B cell (primary cell): ENCODE data around the gene PHLDB1. TPM values are rescaled to one million over a fixed set of nuclear protein-coding genes. Genes with fewer than 3 reads are reported as not detected.

ENCODE experiments used
- ATAC-seq: fragments of 200-7000 bp; cut with Tn5 transposase; one replicate; pipeline ENCODE4 v1.10.0; 2021; ENCODE audit warnings: low read depth, mild to moderate bottlenecking, moderate number of reproducible peaks, moderate library complexity
- CTCF ChIA-PET: fragments of 350-600 bp; sonication (Branson Sonifier 250); formaldehyde crosslinking; loops from one replicate; lab custom pipeline; 2021; ENCODE audit warnings: antibody characterized with exemption, inconsistent platforms; lab: Charles Lee
- POLR2A ChIA-PET: fragments of 350-600 bp; sonication (Branson Sonifier 250); formaldehyde crosslinking; loops from one replicate; lab custom pipeline; 2021; ENCODE audit warnings: antibody characterized with exemption; lab: Charles Lee
- DNase-seq: peaks from one replicate; pipeline ENCODE4 v3.0.0; 2013
- H2AFZ ChIP-seq: 2 replicates; pipeline ENCODE4 v1.6.1; 2012; ENCODE audit warnings: mild to moderate bottlenecking, low read depth, low read length; ENCODE audit not compliant: insufficient read depth, poor library complexity, severe bottlenecking
- H3K27ac ChIP-seq, 2 donors: 1 replicate in 1 of 2; 2 replicates in 1 of 2; pipeline ENCODE4 v1.5.1; 2012 to 2013; ENCODE audit warnings: low read length in 2 of 2, mild to moderate bottlenecking in 2 of 2, moderate library complexity in 1 of 2
- H3K27me3 ChIP-seq, 4 experiments: fragments of 200-600 bp in 1 of 4; sonication (generic) in 1 of 4; replicated peaks in 1 of 4; 1 replicate in 2 of 4; 2 replicates in 2 of 4; pipeline versions ENCODE4 v1.6.1 to v1.7.0; 2013 to 2016; ENCODE audit warnings: low read length in 3 of 4, mild to moderate bottlenecking in 2 of 4, mixed read lengths in 1 of 4, moderate library complexity in 1 of 4; ENCODE audit not compliant: insufficient read depth in 4 of 4, control insufficient read depth in 3 of 4; ENCODE audit errors: control extremely low read depth in 1 of 4
- H3K36me3 ChIP-seq, 2 experiments: replicated peaks in 1 of 2; 1 replicate in 1 of 2; 2 replicates in 1 of 2; pipeline versions ENCODE4 v1.6.1 to v1.7.1; 2013; ENCODE audit warnings: low read length in 1 of 2; ENCODE audit not compliant: insufficient read depth in 2 of 2, control insufficient read depth in 1 of 2; ENCODE audit errors: control extremely low read depth in 1 of 2, extremely low read depth in 1 of 2
- H3K4me1 ChIP-seq, 2 donors: fragments of 200-600 bp in 1 of 2; sonication (generic) in 1 of 2; 1 replicate in 1 of 2; 2 replicates in 1 of 2; pipeline versions ENCODE4 v1.5.1 to v1.6.1; 2013 to 2017; ENCODE audit warnings: low read length in 2 of 2; ENCODE audit not compliant: control insufficient read depth in 2 of 2, insufficient read depth in 2 of 2
- H3K4me2 ChIP-seq: replicated peaks from 2 replicates; pipeline ENCODE3; 2012; ENCODE audit warnings: mild to moderate bottlenecking, low read depth, low read length; ENCODE audit not compliant: poor library complexity, severe bottlenecking
- H3K4me3 ChIP-seq, 5 experiments: fragments of 200-600 bp in 1 of 5; sonication (generic) in 1 of 5; 1 replicate in 3 of 5; 2 replicates in 2 of 5; pipeline versions ENCODE4 v1.5.1 to v1.7.0; 2011 to 2016; ENCODE audit warnings: low read length in 4 of 5, mild to moderate bottlenecking in 4 of 5, low read depth in 2 of 5, control low read depth in 1 of 5, moderate library complexity in 1 of 5; ENCODE audit not compliant: insufficient read depth in 1 of 5; ENCODE audit errors: control extremely low read depth in 1 of 5, extremely low read depth in 1 of 5
- H3K79me2 ChIP-seq: fragments of 200-600 bp; sonication (generic); one replicate; pipeline ENCODE4 v1.6.0; 2016; ENCODE audit warnings: low read length; ENCODE audit not compliant: control insufficient read depth, insufficient read depth
- H3K9ac ChIP-seq: fragments of 200-600 bp; sonication (generic); 2 replicates; pipeline ENCODE4 v1.6.1; 2017; ENCODE audit warnings: mild to moderate bottlenecking, low read length, moderate library complexity
- H3K9me3 ChIP-seq, 3 donors: one replicate each; pipeline versions ENCODE4 v1.6.1 to v1.7.1; 2013; ENCODE audit warnings: low read length in 2 of 3; ENCODE audit not compliant: control insufficient read depth in 2 of 3, insufficient read depth in 1 of 3; ENCODE audit errors: control extremely low read depth in 1 of 3
- H4K20me1 ChIP-seq: 2 replicates; pipeline ENCODE4 v1.6.0; 2012; ENCODE audit warnings: mild to moderate bottlenecking, low read length; ENCODE audit not compliant: insufficient read depth, control insufficient read depth, poor library complexity, severe bottlenecking
- H3K27ac Mint-ChIP-seq: one replicate; pipeline ENCODE4 v1.8.0; 2021; ENCODE audit warnings: mixed read lengths
- H3K27me3 Mint-ChIP-seq: one replicate; pipeline ENCODE4 v1.8.0; 2021; ENCODE audit warnings: mixed read lengths
- H3K4me1 Mint-ChIP-seq: one replicate; pipeline ENCODE4 v1.8.0; 2021; ENCODE audit warnings: mixed read lengths
- H3K4me3 Mint-ChIP-seq: one replicate; pipeline ENCODE4 v1.8.0; 2021; ENCODE audit warnings: mixed read lengths
- H3K9me3 Mint-ChIP-seq: one replicate; pipeline ENCODE4 v1.8.0; 2022; ENCODE audit warnings: mixed read lengths; ENCODE audit not compliant: insufficient read depth
- CTCF ChIP-seq: fragments of 200-600 bp; IDR thresholded peaks from one replicate; pipeline ENCODE4 v1.8.0; 2022; ENCODE audit warnings: antibody characterized with exemption, mild to moderate bottlenecking
- EZH2 ChIP-seq: IDR thresholded peaks from 2 replicates; pipeline ENCODE4 v1.6.1; 2012; ENCODE audit warnings: borderline replicate concordance, low read depth, mild to moderate bottlenecking, moderate library complexity, low read length; ENCODE audit not compliant: insufficient read depth, poor library complexity, severe bottlenecking
- WGBS: methylation state at CpG from one replicate; pipeline ENCODE4 v1.1.5; 2013; ENCODE audit warnings: missing lambda C conversion rate; ENCODE audit not compliant: insufficient coverage; 5-methylcytosine and 5-hydroxymethylcytosine counted together
- intact Hi-C: fragments of 100-400 bp; cut with micrococcal nuclease; formaldehyde crosslinking; loops from one replicate; pipeline ENCODE4 v1.10.0; 2022
- polyA plus RNA-seq: library from polyadenylated mRNA; depleted of rRNA; stranded (reverse); fragments of >200 nt; gene quantifications from 2 replicates; pipeline ENCODE4 v1.2.3, GENCODE V29; 2012
- total RNA-seq, 2 donors: library from RNA; stranded (reverse); fragments of 120-200 nt in 1 of 2; gene quantifications; 1 replicate in 1 of 2; 2 replicates in 1 of 2; pipeline versions ENCODE4 v1.2.3 to v1.2.4, GENCODE V29; 2013 to 2022

PHLDB1 gene
- total and polyA plus RNA-seq, 2 donors (not counting 1 experiment from before 2014, with no cell fraction given), result 0.46 to 2.4 TPM

- H3K27me3 Mint-ChIP-seq, result peaks cover 4% of the 10 kb centered on the region
- no peak for ATAC-seq
- H3K27ac Mint-ChIP-seq, result no peak overlapping the region
- Histone ChIP-seq H3K4me2 (no peak overlapping the region), H3K9me3 (no peaks in the 10 kb centered on the region), H3K4me1 (no peaks in the 10 kb centered on the region), H4K20me1 (no peaks in the 10 kb centered on the region), H3K27me3 (no peaks in the 10 kb centered on the region), H3K36me3 (no peaks in the 10 kb centered on the region), H2AFZ (no peak overlapping the region), H3K4me3 (no peak overlapping the region), H3K79me2 (no peaks in the 10 kb centered on the region), H3K27ac (no peak overlapping the region), H3K9ac (no peak overlapping the region)
- TF ChIP-seq EZH2 (no peak), CTCF (no peak)
- ChIA-PET POLR2A (no interaction called here), CTCF (interaction anchor here (1.4 kb wide), 1 partner anchor 9 kb away, joined by 5 read pairs; no protein-coding TSS in a partner anchor)
- intact Hi-C loops, result no loop called here
- WGBS, result 96% methylated on average over 4 of the region's 10 CpGs
- H3K4me1 Mint-ChIP-seq, result no peaks in the 10 kb centered on the region
- H3K9me3 Mint-ChIP-seq, result no peaks in the 10 kb centered on the region
- DNase-seq, result no peak
- no peak overlapping the region for H3K4me3 Mint-ChIP-seq
Measured at GRCh38 chr11:118649941-118650340, 42.5 kb downstream of the PHLDB1 start.

- H3K79me2 ChIP-seq, result no peaks in the 10 kb centered on the region
- POLR2A ChIA-PET, result no interaction called here
- TF ChIP-seq CTCF (no peak), EZH2 (no peak)
- WGBS, result 95% methylated on average over 7 of the region's 8 CpGs
- no peak overlapping the region for H2AFZ ChIP-seq
- intact Hi-C loops, result no loop called here
- no peak overlapping the region for H3K4me2 ChIP-seq
- H3K36me3 ChIP-seq, result no peaks in the 10 kb centered on the region
- ATAC-seq (no peak), DNase-seq (no peak)
- no peak overlapping the region for H3K4me3 ChIP-seq
- H3K9me3 ChIP-seq, result no peaks in the 10 kb centered on the region
- H3K4me3 Mint-ChIP-seq, result no peak overlapping the region
- no peaks in the 10 kb centered on the region for H3K27me3 ChIP-seq
- no peaks in the 10 kb centered on the region for H3K4me1 ChIP-seq
- H3K27ac Mint-ChIP-seq, result no peak overlapping the region
- peaks cover 4% of the 10 kb centered on the region for H3K27me3 Mint-ChIP-seq
- no peak overlapping the region for H3K27ac ChIP-seq
- H3K9ac ChIP-seq, result no peak overlapping the region
- no peaks in the 10 kb centered on the region for H3K9me3 Mint-ChIP-seq
- no peaks in the 10 kb centered on the region for H3K4me1 Mint-ChIP-seq
- no peaks in the 10 kb centered on the region for H4K20me1 ChIP-seq
- CTCF ChIA-PET, result interaction anchor here (1.4 kb wide), 1 partner anchor 9 kb away, joined by 5 read pairs; no protein-coding TSS in a partner anchor
Measured at GRCh38 chr11:118650366-118650765, 43.0 kb downstream of the PHLDB1 start.
